ENCODE results near the gene LIN9. TPM values are rescaled to one million over a fixed set of nuclear protein-coding genes. Genes with fewer than 3 reads are reported as not detected.
"Not testable (repeated sequence)": the region's sequence is repeated elsewhere in the genome, so short reads cannot be mapped to it uniquely, and the experiment has no call there.

The LIN9 gene
- total RNA-seq, 1 donor from 2014 or later, result 19.5 TPM

GRCh38 chr1:226207048-226207447 lies 101.9 kb downstream of the LIN9 start:
- no peak for TF ChIP-seq CTCF (IDR thresholded peaks at IDR 0.05; ENCODE audit: borderline replicate concordance)
- Histone ChIP-seq H3K4me3 (no peak overlapping the region), H3K27me3 (ENCODE audit: low read depth) (peaks cover 8% of the 10 kb centered on the region), H3K4me1 (no peaks in the 10 kb centered on the region), H3K9me3 (replicated peaks) (no peaks in the 10 kb centered on the region), H3K36me3 (no peaks in the 10 kb centered on the region), H3K27ac (replicated peaks) (no peak overlapping the region)
- intact Hi-C loops (cut with micrococcal nuclease), result no loop called here
- DNase-seq, result no peak

- Histone ChIP-seq H3K9me3 (replicated peaks) (no peaks in the 10 kb centered on the region), H3K4me1 (no peaks in the 10 kb centered on the region), H3K36me3 (no peaks in the 10 kb centered on the region), H3K4me3 (no peak overlapping the region), H3K27ac (replicated peaks) (no peak overlapping the region), H3K27me3 (ENCODE audit: low read depth) (peaks cover 8% of the 10 kb centered on the region)
- intact Hi-C loops (cut with micrococcal nuclease), result no loop called here
- DNase-seq, result no peak
- no peak for TF ChIP-seq CTCF (IDR thresholded peaks at IDR 0.05; ENCODE audit: borderline replicate concordance)
Measured at GRCh38 chr1:226204198-226204597, 104.8 kb downstream of the LIN9 start.

GRCh38 chr1:226203655-226204054 lies 105.3 kb downstream of the LIN9 start:
- H3K27me3 ChIP-seq (ENCODE audit: low read depth), result peaks cover 8% of the 10 kb centered on the region
- H3K4me1 ChIP-seq, result no peaks in the 10 kb centered on the region
- no peak for TF ChIP-seq CTCF (IDR thresholded peaks at IDR 0.05; ENCODE audit: borderline replicate concordance)
- no peak overlapping the region for H3K27ac ChIP-seq (replicated peaks)
- DNase-seq, result no peak
- no peaks in the 10 kb centered on the region for H3K36me3 ChIP-seq
- H3K9me3 ChIP-seq (replicated peaks), result no peaks in the 10 kb centered on the region
- intact Hi-C loops (cut with micrococcal nuclease), result no loop called here
- no peak overlapping the region for H3K4me3 ChIP-seq

- Histone ChIP-seq H3K27ac (replicated peaks) (no peak overlapping the region), H3K9me3 (replicated peaks) (no peaks in the 10 kb centered on the region), H3K36me3 (no peaks in the 10 kb centered on the region), H3K27me3 (ENCODE audit: low read depth) (peaks cover 8% of the 10 kb centered on the region), H3K4me1 (no peaks in the 10 kb centered on the region), H3K4me3 (no peak overlapping the region)
- no peak for DNase-seq
- intact Hi-C loops (cut with micrococcal nuclease), result no loop called here
- TF ChIP-seq CTCF (IDR thresholded peaks at IDR 0.05; ENCODE audit: borderline replicate concordance), result no peak
Measured at GRCh38 chr1:226203240-226203639, 105.7 kb downstream of the LIN9 start.

- H3K27ac ChIP-seq (replicated peaks); H3K27me3 ChIP-seq (ENCODE audit: low read depth); H3K9me3 ChIP-seq (replicated peaks); intact Hi-C loops (cut with micrococcal nuclease); H3K4me1 ChIP-seq; H3K36me3 ChIP-seq; H3K4me3 ChIP-seq; DNase-seq: not testable (repeated sequence)
Measured at GRCh38 chr1:226202666-226203065, 106.3 kb downstream of the LIN9 start.

- H3K27me3 ChIP-seq (ENCODE audit: low read depth), result peaks cover 8% of the 10 kb centered on the region
- H3K4me3 ChIP-seq, result no peak overlapping the region
- TF ChIP-seq CTCF (IDR thresholded peaks at IDR 0.05; ENCODE audit: borderline replicate concordance), result no peak
- no peaks in the 10 kb centered on the region for H3K9me3 ChIP-seq (replicated peaks)
- H3K27ac ChIP-seq (replicated peaks), result no peak overlapping the region
- intact Hi-C loops (cut with micrococcal nuclease), result no loop called here
- DNase-seq, result no peak
- H3K36me3 ChIP-seq, result no peaks in the 10 kb centered on the region
- no peaks in the 10 kb centered on the region for H3K4me1 ChIP-seq
Measured at GRCh38 chr1:226202246-226202645, 106.7 kb downstream of the LIN9 start.
